GM21360 (cell line): ENCODE data around the gene KY.

Experiments
- ATAC-seq: cut with Tn5 transposase; IDR thresholded peaks from one replicate; pipeline ENCODE4 v1.9.1; 2021; ENCODE audit warnings: mild to moderate bottlenecking, moderate library complexity; ENCODE audit not compliant: unreplicated experiment

The KY gene

GRCh38 chr3:134647902-134648760 is 2.7 kb downstream of the KY start:
- no peak for ATAC-seq

DNA sequence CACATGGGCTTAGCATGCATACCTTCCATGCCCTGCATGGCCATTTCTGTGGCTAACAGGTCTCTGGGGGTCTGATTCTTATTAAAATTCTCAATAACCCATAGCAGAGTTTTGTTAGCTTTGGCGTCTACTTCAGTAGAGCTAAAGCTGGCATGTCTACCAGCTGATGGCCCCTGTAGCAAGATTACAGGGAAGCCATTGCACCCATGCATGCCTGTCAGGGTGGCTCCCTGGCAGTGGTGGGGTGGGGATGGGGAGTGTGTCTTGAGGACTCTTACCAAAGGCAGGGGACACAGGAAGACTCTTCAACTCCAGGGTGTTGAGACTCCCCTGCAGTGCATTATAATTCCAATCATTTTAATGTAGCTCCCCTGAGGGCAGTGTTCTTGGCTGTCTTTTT is 4.7 kb downstream of the KY start:
- no peak for ATAC-seq

GRCh38 chr3:134645515-134645914 is 5.3 kb downstream of the KY start:
- ATAC-seq, result no peak

- ATAC-seq, result no peak
These were observed 5.9 kb downstream of the KY start for GRCh38 chr3:134644731-134645514.

GRCh38 chr3:134643150-134643675 is 7.6 kb downstream of the KY start:
- no peak for ATAC-seq

- ATAC-seq, result no peak
These were observed 8.2 kb downstream of the KY start for GRCh38 chr3:134642445-134643149.

DNA sequence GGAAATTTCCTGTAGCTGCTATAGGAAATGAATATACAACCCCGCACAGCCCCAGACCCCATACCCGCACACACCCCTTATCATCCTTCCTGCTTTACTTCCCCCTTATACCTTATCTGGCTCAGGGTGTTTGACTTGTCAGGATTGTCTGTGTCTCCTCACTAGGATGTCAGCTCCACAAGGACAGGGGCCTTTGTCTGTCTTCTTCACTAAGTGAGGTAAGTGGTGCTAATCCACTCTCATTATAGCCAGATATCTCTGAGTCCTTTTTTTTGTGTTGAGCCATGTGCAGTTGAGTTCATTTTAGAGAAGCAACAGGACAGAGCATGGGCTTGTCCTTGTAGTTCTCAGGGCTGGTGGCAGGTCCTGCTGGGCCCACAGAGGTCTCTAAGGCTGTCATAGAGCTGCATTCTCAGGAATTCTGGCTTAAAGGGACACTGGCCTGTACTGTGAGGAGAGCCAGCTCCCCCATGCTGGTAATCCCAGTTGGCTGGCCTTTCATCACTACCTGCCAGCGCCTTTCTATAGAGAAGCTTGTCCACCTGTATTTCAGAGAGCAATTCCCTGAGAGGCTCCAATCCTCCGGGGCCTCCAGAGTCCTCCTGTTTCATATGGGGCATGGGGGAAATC is 9.0 kb downstream of the KY start:
- ATAC-seq, result no peak

DNA sequence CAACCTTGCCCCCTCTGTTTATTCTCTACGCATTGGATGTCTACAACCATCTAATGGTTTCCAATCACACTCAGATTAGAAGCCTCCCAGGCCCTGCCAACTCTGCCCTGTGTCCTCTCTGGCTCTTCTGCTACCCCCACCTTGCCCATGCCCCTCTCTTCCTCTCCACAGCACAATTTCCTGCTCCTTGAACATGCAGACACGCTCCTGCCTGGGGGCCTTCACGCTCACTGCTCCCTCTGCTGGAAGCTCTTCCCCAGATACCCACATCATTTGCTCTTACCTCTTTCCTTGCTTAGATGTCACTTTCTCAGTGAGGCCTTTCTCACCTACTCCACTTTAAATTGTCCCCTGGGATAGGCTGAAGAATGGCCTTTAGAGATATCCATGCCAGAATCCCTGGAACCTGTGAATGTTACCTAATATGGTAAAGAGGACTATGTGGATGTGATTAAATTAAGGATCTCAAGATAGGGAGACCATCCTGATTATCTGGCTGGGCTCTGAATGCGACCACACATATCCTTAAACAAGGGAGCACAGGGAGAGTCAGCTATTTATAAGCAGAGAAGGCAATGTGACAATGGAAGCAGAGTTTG is 9.9 kb downstream of the KY start:
- no peak for ATAC-seq

GRCh38 chr3:134640378-134640777 is 10.4 kb downstream of the KY start:
- no peak for ATAC-seq

DNA sequence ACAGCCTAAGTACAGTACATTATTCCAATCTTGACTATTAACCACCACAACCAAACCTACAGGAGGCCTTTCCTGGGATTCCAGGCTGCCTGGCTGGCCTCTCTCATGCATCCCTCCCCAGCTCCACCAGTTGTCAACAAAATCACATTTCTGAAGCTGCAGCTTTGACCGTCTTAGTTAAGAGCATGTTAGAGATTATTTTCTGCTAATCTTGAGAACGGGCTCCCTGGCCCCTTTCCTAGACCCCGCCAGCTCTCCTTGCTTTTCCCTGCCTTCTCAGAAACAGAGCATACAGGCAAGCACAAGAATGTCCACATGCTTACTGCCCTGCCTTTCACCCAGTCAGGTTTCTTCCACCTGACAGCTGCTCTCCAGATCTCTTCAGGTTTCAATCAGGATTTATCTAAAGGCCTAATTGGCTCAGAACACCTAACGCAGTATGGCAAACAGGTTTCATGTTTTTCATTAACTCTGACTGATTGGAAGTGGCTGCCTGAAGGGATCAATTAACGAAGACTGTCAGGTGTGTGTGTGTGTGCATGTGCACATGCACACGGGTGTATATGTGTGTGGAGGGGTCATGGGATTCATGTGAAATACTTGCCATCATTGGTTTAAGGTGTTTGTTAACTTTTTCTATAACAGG is 12.3 kb downstream of the KY start:
- ATAC-seq, result no peak

- no peak for ATAC-seq
These were observed 14.4 kb downstream of the KY start for GRCh38 chr3:134636406-134636805.

DNA sequence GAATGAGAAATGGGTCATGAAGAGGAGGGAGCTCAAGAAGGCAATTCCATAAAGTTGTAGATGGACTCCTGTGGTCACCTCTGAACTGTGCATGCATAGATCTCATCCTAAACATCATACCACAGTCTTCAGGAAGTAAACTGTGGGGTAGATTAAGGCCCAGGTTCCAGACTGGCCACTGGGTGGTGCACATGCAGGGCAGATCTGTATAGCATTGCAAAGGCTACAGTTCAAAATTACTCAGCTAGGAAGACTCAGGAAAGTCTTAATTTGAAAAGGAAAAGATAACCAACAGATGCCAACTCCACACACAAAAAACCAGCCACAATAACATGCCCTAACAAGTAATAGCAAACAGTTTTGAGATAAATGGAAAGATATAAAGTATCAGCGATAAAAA is 20.3 kb downstream of the KY start:
- ATAC-seq, result no peak

- no peak for ATAC-seq
These were observed 21.9 kb downstream of the KY start for GRCh38 chr3:134628884-134629283.

- no peak for ATAC-seq
These were observed 23.0 kb downstream of the KY start for GRCh38 chr3:134627831-134628230.

DNA sequence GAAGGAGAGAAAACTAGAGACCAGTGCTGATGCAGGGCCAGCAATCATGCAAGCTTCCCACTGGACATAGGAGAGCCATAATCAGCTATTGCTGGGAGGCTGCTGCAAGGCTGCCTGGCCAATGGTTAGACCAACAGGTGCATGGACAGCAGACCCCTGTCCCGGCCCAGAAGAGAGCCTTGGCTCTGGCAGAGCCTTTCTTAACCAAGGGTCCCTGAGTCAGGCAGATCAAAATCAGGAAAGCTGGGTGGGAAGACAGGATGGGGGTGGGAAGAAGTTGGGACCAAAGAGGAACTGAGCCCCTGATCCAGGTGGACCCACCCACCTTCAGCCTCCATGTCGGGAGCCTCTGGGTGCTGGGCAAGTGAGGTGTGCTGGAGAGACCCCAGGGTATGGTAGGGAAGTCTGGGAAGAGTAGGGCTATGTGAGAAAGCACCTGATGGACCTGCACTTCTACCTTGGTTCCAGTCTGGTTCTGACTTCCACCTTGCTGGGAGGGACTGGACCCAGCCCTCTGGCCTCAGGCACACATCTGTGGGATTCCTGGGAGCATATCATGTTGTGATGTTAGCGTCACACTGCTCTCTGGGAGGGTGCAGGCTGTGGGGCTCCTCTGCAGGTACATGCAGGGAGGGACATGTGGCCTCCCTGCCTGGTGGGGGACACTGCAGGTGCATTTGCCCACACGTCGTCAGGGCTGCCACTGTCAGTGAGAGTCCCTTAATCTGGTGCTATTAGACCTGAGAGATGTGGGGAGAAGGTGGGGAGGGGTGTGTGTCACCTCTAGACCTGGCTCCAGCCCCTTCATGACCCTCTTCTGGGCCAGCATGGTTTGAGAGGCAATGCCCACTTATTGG is 24.7 kb downstream of the KY start:
- no peak for ATAC-seq

DNA sequence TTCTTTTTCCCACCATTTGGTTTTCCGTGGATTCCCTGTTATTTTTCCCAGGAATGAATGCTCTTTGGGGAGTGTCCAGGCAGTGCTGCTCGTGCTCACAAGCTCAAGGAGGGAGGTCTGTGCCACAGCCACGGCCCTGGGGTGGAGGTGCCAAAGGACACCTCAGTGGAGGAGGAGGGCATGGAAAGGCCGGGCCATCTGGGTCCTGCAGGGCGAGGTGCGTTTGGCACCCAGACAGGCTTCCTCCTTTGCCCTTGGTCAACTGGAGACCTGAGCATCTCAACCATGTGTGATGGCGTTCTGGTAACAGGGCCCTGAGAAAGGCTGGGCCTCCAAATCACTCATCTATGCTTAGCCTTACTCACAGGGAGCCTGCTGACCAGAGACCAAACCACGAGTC is 25.4 kb downstream of the KY start:
- no peak for ATAC-seq

DNA sequence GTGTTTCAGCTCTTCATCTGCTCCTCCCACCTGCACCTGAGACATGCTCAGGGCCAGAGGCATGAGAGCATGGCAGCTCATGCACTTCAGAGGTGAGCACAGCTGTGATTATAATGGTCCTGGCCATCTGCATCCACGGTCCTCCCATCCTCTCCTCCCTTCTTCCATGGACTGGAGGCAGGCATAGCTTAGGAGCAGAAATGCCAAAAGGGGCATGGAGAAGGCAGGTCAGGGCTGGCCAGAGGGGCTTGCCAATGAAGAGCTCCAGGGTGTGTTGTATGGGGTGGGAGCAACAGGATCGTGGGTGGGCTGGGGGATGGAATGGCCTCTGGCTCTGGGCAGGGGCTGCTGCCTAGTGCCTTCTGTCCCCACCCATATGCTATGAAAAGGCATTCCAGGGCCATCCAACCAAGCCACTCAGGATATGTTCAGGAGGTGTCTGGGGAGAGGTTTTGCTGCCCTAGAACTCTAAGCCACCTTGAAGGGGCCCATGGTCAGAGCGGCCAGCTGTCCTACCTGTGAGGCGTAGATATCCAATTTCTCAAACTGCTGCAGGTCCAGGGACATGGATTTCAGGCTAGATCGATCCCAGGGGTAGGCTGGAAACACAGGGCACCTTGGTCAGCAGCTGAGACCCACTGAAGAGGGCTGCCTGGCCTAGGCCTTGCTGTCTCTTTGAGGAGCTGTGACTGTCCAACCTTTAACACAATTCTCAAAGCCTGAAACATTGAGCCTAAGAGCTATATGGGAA is 26.1 kb downstream of the KY start:
- ATAC-seq, result no peak

GRCh38 chr3:134623615-134624245 is 27.1 kb downstream of the KY start:
- no peak for ATAC-seq
